GM23248 (cell line): ENCODE data around the gene ZFPM1. TPM values are rescaled to one million over a fixed set of nuclear protein-coding genes. Genes with fewer than 3 reads are reported as not detected.

Source experiments
- DNase-seq: peaks from one replicate; pipeline ENCODE4 v3.0.0-alpha.2; 2015
- H2AFZ ChIP-seq: fragments of 200-600 bp; sonication (generic); 2 replicates; pipeline ENCODE4 v1.6.1; 2016; ENCODE audit warnings: antibody characterized with exemption
- H3F3A ChIP-seq: fragments of 200-600 bp; sonication (generic); 2 replicates; pipeline ENCODE4 v1.6.1; 2016; ENCODE audit warnings: mild to moderate bottlenecking, antibody characterized with exemption, mixed run types; ENCODE audit not compliant: insufficient read depth
- H3K27ac ChIP-seq: fragments of 200-600 bp; sonication (generic); 2 replicates; pipeline ENCODE4 v1.5.1; 2016; ENCODE audit warnings: mild to moderate bottlenecking
- H3K27me3 ChIP-seq: fragments of 200-600 bp; sonication (generic); replicated peaks from 2 replicates; pipeline ENCODE4 v1.6.1; 2016; ENCODE audit warnings: mild to moderate bottlenecking; ENCODE audit not compliant: insufficient read depth
- H3K36me3 ChIP-seq: fragments of 200-600 bp; sonication (generic); 2 replicates; pipeline ENCODE4 v1.6.1; 2016; ENCODE audit warnings: low read depth, mild to moderate bottlenecking
- H3K4me1 ChIP-seq: fragments of 200-600 bp; sonication (generic); 2 replicates; pipeline ENCODE4 v1.6.1; 2016; ENCODE audit warnings: mild to moderate bottlenecking; ENCODE audit not compliant: insufficient read depth
- H3K4me2 ChIP-seq: fragments of 200-600 bp; sonication (generic); one replicate; pipeline ENCODE4 v1.6.1; 2016; ENCODE audit warnings: mild to moderate bottlenecking; ENCODE audit not compliant: unreplicated experiment
- H3K4me3 ChIP-seq: fragments of 200-600 bp; sonication (generic); 2 replicates; pipeline ENCODE4 v1.5.1; 2016; ENCODE audit warnings: mild to moderate bottlenecking
- H3K79me2 ChIP-seq: fragments of 200-600 bp; sonication (generic); 2 replicates; pipeline ENCODE4 v1.6.1; 2016; ENCODE audit warnings: mild to moderate bottlenecking; ENCODE audit not compliant: insufficient read depth
- H3K9ac ChIP-seq: fragments of 200-600 bp; sonication (generic); 2 replicates; pipeline ENCODE4 v1.6.1; 2016; ENCODE audit warnings: mild to moderate bottlenecking
- H3K9me2 ChIP-seq: fragments of 200-600 bp; sonication (generic); 2 replicates; pipeline ENCODE4 v1.6.1; 2016; ENCODE audit warnings: mixed run types, mild to moderate bottlenecking, moderate library complexity; ENCODE audit not compliant: insufficient read depth
- H3K9me3 ChIP-seq: fragments of 200-600 bp; sonication (generic); one replicate; pipeline ENCODE4 v1.6.1; 2017; ENCODE audit warnings: low read depth
- H4K20me1 ChIP-seq: fragments of 200-600 bp; sonication (generic); 2 replicates; pipeline ENCODE4 v1.6.0; 2016; ENCODE audit not compliant: insufficient read depth
- EZH2 ChIP-seq: fragments of 200-600 bp; sonication (generic); IDR thresholded peaks from 2 replicates; pipeline ENCODE4 v1.6.1; 2018; ENCODE audit warnings: antibody characterized with exemption, mild to moderate bottlenecking; ENCODE audit not compliant: insufficient read depth, poor library complexity, severe bottlenecking
- EZH2phosphoT487 ChIP-seq: fragments of 200-600 bp; sonication (generic); IDR thresholded peaks from 2 replicates; pipeline ENCODE4 v1.6.1; 2018; ENCODE audit warnings: antibody characterized with exemption, moderate library complexity, mild to moderate bottlenecking, low read depth; ENCODE audit not compliant: insufficient read depth
- WGBS, 2 experiments: methylation state at CpG; one replicate each; pipeline ENCODE4 v1.1.6; 2015 to 2017; ENCODE audit warnings: low lambda C conversion rate in 2 of 2, low coverage in 1 of 2; ENCODE audit errors: missing lambda C conversion rate in 2 of 2; 5-methylcytosine and 5-hydroxymethylcytosine counted together
- in situ Hi-C: fragments of 300-500 bp; cut with MboI; formaldehyde crosslinking; loops from 2 replicates; pipeline ENCODE4 v1.15.0; 2020
- polyA plus RNA-seq: library from polyadenylated mRNA; unstranded; fragments of >200 nt; fragmentation: Nextera tagmentation; extraction: Ambion mirVana; gene quantifications from 2 replicates; pipeline ENCODE4 v1.2.1, GENCODE V29; 2016
- total RNA-seq: library from RNA; depleted of rRNA; stranded (reverse); fragments of >200 nt; shearing (Covaris generic); gene quantifications from 2 replicates; pipeline ENCODE4 v1.2.3, GENCODE V29; 2014

Gene ZFPM1
- total and polyA plus RNA-seq, 2 experiments from 2014 or later, result 0.06 to 2.4 TPM

DNA sequence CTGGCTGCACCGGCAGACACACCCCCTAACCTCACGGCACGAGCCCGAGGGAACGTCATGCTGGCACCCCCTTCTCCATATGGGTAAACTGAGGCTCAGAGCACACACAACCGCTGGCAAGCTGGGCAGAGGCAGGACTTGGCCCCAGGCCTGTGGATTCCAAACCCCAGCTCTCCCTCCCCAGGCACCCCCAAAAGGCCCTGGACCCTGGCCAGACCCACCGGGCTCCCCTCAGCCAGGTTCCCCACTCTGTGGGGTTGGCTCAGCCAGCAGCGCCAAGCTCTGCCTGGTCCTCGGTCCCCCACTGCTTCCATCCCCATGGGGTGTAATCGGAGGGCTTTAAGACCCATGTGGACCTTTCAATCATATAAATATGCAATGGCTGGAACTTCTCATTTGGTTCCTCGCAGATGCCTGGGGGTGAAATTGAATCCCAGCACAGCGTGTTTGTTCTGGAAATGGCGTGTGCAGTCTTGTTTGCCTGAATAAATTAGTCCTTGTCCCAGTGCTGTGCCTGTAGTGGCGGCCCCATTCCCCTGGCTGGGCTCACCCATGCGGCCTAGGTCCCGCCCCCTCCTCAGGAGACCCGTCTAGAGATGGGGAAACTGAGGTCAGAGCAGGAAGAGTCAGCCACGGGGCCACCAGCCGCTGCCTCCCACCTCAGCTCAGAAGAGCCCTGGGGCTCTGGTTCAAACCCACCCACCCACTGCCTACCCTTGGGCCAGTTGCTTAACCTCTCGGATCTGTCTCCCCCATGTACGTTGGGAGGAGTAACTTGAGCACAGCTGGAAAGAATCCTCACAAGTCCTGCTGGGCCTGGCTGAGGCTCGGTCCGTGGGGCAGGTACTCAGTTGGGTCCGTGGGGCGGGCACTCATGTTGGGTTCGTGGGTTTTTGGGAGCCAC is 57.3 kb downstream of the ZFPM1 start:
- H3K4me1 ChIP-seq, result no peaks in the 10 kb centered on the region

GRCh38 chr16:88511060-88511459 is 58.0 kb downstream of the ZFPM1 start:
- no peaks in the 10 kb centered on the region for H3K9me3 ChIP-seq
- no peaks in the 10 kb centered on the region for H4K20me1 ChIP-seq
- H3K79me2 ChIP-seq, result no peaks in the 10 kb centered on the region
- H3K36me3 ChIP-seq, result no peaks in the 10 kb centered on the region
- H3K4me1 ChIP-seq, result no peaks in the 10 kb centered on the region
- no peaks in the 10 kb centered on the region for H3K27me3 ChIP-seq
- H3K27ac ChIP-seq, result no peak overlapping the region
- no peak for DNase-seq
- WGBS, 2 experiments, result 91 to 95% methylated on average over 7 of the region's 7 CpGs
- TF ChIP-seq EZH2 (no peak), EZH2phosphoT487 (no peak)
- H3K9me2 ChIP-seq, result no peaks in the 10 kb centered on the region
- in situ Hi-C loops, result no loop called here
- H3F3A ChIP-seq, result no peaks in the 10 kb centered on the region
- no peak overlapping the region for H2AFZ ChIP-seq
- H3K4me2 ChIP-seq, result no peak overlapping the region
- H3K9ac ChIP-seq, result no peak overlapping the region
- no peak overlapping the region for H3K4me3 ChIP-seq

More for the DNA sequence above, 57.3 kb downstream of the ZFPM1 start:
- no peaks in the 10 kb centered on the region for H4K20me1 ChIP-seq
- WGBS, 2 experiments, result 61 to 69% methylated on average over 26 of the region's 26 CpGs
- H3K79me2 ChIP-seq, result no peaks in the 10 kb centered on the region
- H3K9me3 ChIP-seq, result no peaks in the 10 kb centered on the region
- TF ChIP-seq EZH2, result no peak
- no peaks in the 10 kb centered on the region for H3F3A ChIP-seq
- H3K9ac ChIP-seq, result no peak overlapping the region
- H3K9me2 ChIP-seq, result no peaks in the 10 kb centered on the region
- no peak overlapping the region for H3K4me2 ChIP-seq
- no peaks in the 10 kb centered on the region for H3K27me3 ChIP-seq
- in situ Hi-C loops, result no loop called here
- H2AFZ ChIP-seq, result no peak overlapping the region
- no peaks in the 10 kb centered on the region for H3K36me3 ChIP-seq
- DNase-seq, result no peak
- H3K4me3 ChIP-seq, result no peak overlapping the region
- no peak overlapping the region for H3K27ac ChIP-seq

- H3K79me2 ChIP-seq, result no peaks in the 10 kb centered on the region
- H3K27ac ChIP-seq, result no peak overlapping the region
- H2AFZ ChIP-seq, result no peak overlapping the region
- no peaks in the 10 kb centered on the region for H3K36me3 ChIP-seq
- no peaks in the 10 kb centered on the region for H3K4me1 ChIP-seq
- H3F3A ChIP-seq, result no peaks in the 10 kb centered on the region
- no peak for TF ChIP-seq EZH2phosphoT487
- TF ChIP-seq EZH2, result no peak
- no peak overlapping the region for H3K4me2 ChIP-seq
- in situ Hi-C loops, result no loop called here
- H3K9me2 ChIP-seq, result no peaks in the 10 kb centered on the region
- no peak overlapping the region for H3K9ac ChIP-seq
- H4K20me1 ChIP-seq, result no peaks in the 10 kb centered on the region
- H3K27me3 ChIP-seq, result no peaks in the 10 kb centered on the region
- H3K9me3 ChIP-seq, result no peaks in the 10 kb centered on the region
- H3K4me3 ChIP-seq, result no peak overlapping the region
- DNase-seq, result no peak
- WGBS, 2 experiments, result 85% methylated on average over 12 to 14 of the region's 14 CpGs
These were observed 58.8 kb downstream of the ZFPM1 start for GRCh38 chr16:88511906-88512305.

- H3K9ac ChIP-seq, result no peak overlapping the region
- TF ChIP-seq EZH2phosphoT487 (no peak), EZH2 (no peak)
- in situ Hi-C loops, result no loop called here
- no peaks in the 10 kb centered on the region for H3K9me3 ChIP-seq
- WGBS, 2 experiments, result 86 to 88% methylated on average over 33 to 34 of the region's 35 CpGs
- H3F3A ChIP-seq, result no peaks in the 10 kb centered on the region
- H3K4me3 ChIP-seq, result no peak overlapping the region
- H3K9me2 ChIP-seq, result no peaks in the 10 kb centered on the region
- no peak overlapping the region for H3K4me2 ChIP-seq
- DNase-seq, result no peak
- no peak overlapping the region for H2AFZ ChIP-seq
- H3K36me3 ChIP-seq, result no peaks in the 10 kb centered on the region
- H4K20me1 ChIP-seq, result no peaks in the 10 kb centered on the region
- H3K27ac ChIP-seq, result no peak overlapping the region
- H3K4me1 ChIP-seq, result no peaks in the 10 kb centered on the region
- H3K79me2 ChIP-seq, result no peaks in the 10 kb centered on the region
- H3K27me3 ChIP-seq, result no peaks in the 10 kb centered on the region
These were observed 59.9 kb downstream of the ZFPM1 start for GRCh38 chr16:88512728-88513696.
